ENCODE measurements around the gene SLC27A2.
"Not testable (repeated sequence)": the region's sequence is repeated elsewhere in the genome, so short reads cannot be mapped to it uniquely, and the experiment has no call there.

The SLC27A2 gene

GRCh38 chr15:50181969-50182218 is at the start of gene SLC27A2:
Gene SLC27A2, plus strand, starts transcription at chr15:50182196. Its CDS starts 232 bp downstream, at chr15:50182428.
- no peak for DNase-seq (ENCODE audit: low read depth in 2 of 2)

- DNase-seq (ENCODE audit: low read depth in 2 of 2) = not testable (repeated sequence)
Observed at GRCh38 chr15:50132251-50132984, 49.6 kb upstream of the SLC27A2 start.

GRCh38 chr15:50134524-50135024 is 47.4 kb upstream of the SLC27A2 start:
- DNase-seq (ENCODE audit: low read depth in 2 of 2) = no peak

GRCh38 chr15:50135031-50135551 is 46.9 kb upstream of the SLC27A2 start:
- no peak for DNase-seq (ENCODE audit: low read depth in 2 of 2)

- DNase-seq (ENCODE audit: low read depth in 2 of 2) = no peak
Observed at GRCh38 chr15:50137330-50137761, 44.6 kb upstream of the SLC27A2 start.

- DNase-seq (ENCODE audit: low read depth in 2 of 2) = no peak
Observed at GRCh38 chr15:50137893-50138292, 44.1 kb upstream of the SLC27A2 start.

- no peak for DNase-seq (ENCODE audit: low read depth in 2 of 2)
Observed at GRCh38 chr15:50138391-50138790, 43.6 kb upstream of the SLC27A2 start.

- no peak for DNase-seq (ENCODE audit: low read depth in 2 of 2)
Observed at GRCh38 chr15:50140098-50140497, 41.9 kb upstream of the SLC27A2 start.

GRCh38 chr15:50140983-50141382 is 41.0 kb upstream of the SLC27A2 start:
- DNase-seq (ENCODE audit: low read depth in 2 of 2) = no peak

- DNase-seq (ENCODE audit: low read depth in 2 of 2) = no peak
Observed at GRCh38 chr15:50141856-50142255, 40.1 kb upstream of the SLC27A2 start.

GRCh38 chr15:50143255-50143860 is 38.6 kb upstream of the SLC27A2 start:
- DNase-seq (ENCODE audit: low read depth in 2 of 2) = no peak

- no peak for DNase-seq (ENCODE audit: low read depth in 2 of 2)
Observed at GRCh38 chr15:50144341-50145120, 37.5 kb upstream of the SLC27A2 start.

GRCh38 chr15:50145451-50145872 is 36.5 kb upstream of the SLC27A2 start:
- no peak for DNase-seq (ENCODE audit: low read depth in 2 of 2)

GRCh38 chr15:50146632-50147031 is 35.4 kb upstream of the SLC27A2 start:
- DNase-seq (ENCODE audit: low read depth in 2 of 2) = no peak

GRCh38 chr15:50148362-50148963 is 33.5 kb upstream of the SLC27A2 start:
- DNase-seq (ENCODE audit: low read depth in 2 of 2) = no peak

- DNase-seq (ENCODE audit: low read depth in 2 of 2) = no peak
Observed at GRCh38 chr15:50149090-50149489, 32.9 kb upstream of the SLC27A2 start.

- no peak for DNase-seq (ENCODE audit: low read depth in 2 of 2)
Observed at GRCh38 chr15:50150349-50150748, 31.6 kb upstream of the SLC27A2 start.

GRCh38 chr15:50150851-50151250 is 31.1 kb upstream of the SLC27A2 start:
- no peak for DNase-seq (ENCODE audit: low read depth in 2 of 2)

- no peak for DNase-seq (ENCODE audit: low read depth in 2 of 2)
Observed at GRCh38 chr15:50151476-50151875, 30.5 kb upstream of the SLC27A2 start.

GRCh38 chr15:50158236-50158635 is 23.8 kb upstream of the SLC27A2 start:
- not testable (repeated sequence) for DNase-seq (ENCODE audit: low read depth in 2 of 2)

GRCh38 chr15:50162969-50163718 is 18.9 kb upstream of the SLC27A2 start:
- DNase-seq (ENCODE audit: low read depth in 2 of 2) = no peak

Data from stimulated activated CD4-positive, alpha-beta T cell treated with anti-CD3 and anti-CD28 coated beads, Interleukin-1b, Interleukin-23, amount 100 ng/mL, for 1 hour (primary cell).